ENCODE results near the gene TUSC2. TPM values are rescaled to one million over a fixed set of nuclear protein-coding genes. Genes with fewer than 3 reads are reported as not detected.

TUSC2 gene
- polyA plus RNA-seq, 1 of the 3 experiments (the other 2 are of a cell fraction): 58.7 TPM

GRCh38 chr3:50347187-50347813 lies 19.3 kb upstream of the TUSC2 start (continued):
- no peak for TF ChIP-seq EZH2phosphoT487 (IDR thresholded peaks at IDR 0.05; ENCODE audit: borderline replicate concordance, low read depth)
- no peak for TF ChIP-seq NRF1 (IDR thresholded peaks at IDR 0.05; ENCODE audit: low read depth, low read length)
- TF ChIP-seq EP300 (IDR thresholded peaks at IDR 0.05; ENCODE audit: borderline replicate concordance in 1 of 2, low read depth in 1 of 2, low read length in 1 of 2): no peak
- no peak for TF ChIP-seq RXRA (IDR thresholded peaks at IDR 0.05; ENCODE audit: borderline replicate concordance, low read depth)
- TF ChIP-seq SIN3A (IDR thresholded peaks at IDR 0.05; ENCODE audit: borderline replicate concordance, low read depth, low read length): 0 out of 2 replicates have a peak, but pooled peaks have one; percentile 15
- TF ChIP-seq USF2 (IDR thresholded peaks at IDR 0.05; ENCODE audit: borderline replicate concordance, low read depth, low read length): no peak
- TF ChIP-seq USF1 (IDR thresholded peaks at IDR 0.05; ENCODE audit: borderline replicate concordance, low read depth): no peak
- no peak for TF ChIP-seq GATA2 (CRISPR knock-in tag; IDR thresholded peaks at IDR 0.05)

GRCh38 chr3:50345586-50346234 lies 17.7 kb upstream of the TUSC2 start, which contains the start of gene ZMYND10:
Gene ZMYND10 (minus strand): TSS chr3:50345732. CDS start chr3:50345579, 153 bp downstream.
- Histone ChIP-seq H3K79me2 (ENCODE audit: insufficient read depth) (peaks cover 15% of the 10 kb centered on the region), H3F3A (replicated peaks; ENCODE audit: insufficient read depth) (peaks cover 3% of the 10 kb centered on the region), H3K9me3 (no peaks in the 10 kb centered on the region), H3K4me2 (no peak within 1 kb of the TSS), H4K20me1 (ENCODE audit: insufficient read depth) (no peaks in the 10 kb centered on the region), H3K27ac (ENCODE audit: low read depth in 2 of 2, low read length in 1 of 2) (no peak within 1 kb of the TSS), H3K4me1 (ENCODE audit: control insufficient read depth in 1 of 2, insufficient read depth in 2 of 2, low read depth in 1 of 2, low read length in 1 of 2) (peaks cover 3 to 32% of the 10 kb centered on the region in 2 experiments; a peak in 1 of 4 replicates), H3K27me3 (ENCODE audit: insufficient read depth) (no peaks in the 10 kb centered on the region), H3K9ac (no peak within 1 kb of the TSS), H3K9me2 (no peaks in the 10 kb centered on the region), H2AFZ (ENCODE audit: low read depth) (no peak within 1 kb of the TSS), H3K36me3 (replicated peaks in 1 of 2; ENCODE audit: control insufficient read depth in 1 of 2, insufficient read depth in 2 of 2, low read length in 1 of 2) (peaks cover 0 to 17% of the 10 kb centered on the region in 2 experiments), H3K4me3 (ENCODE audit: low read depth in 2 of 2, low read length in 1 of 2) (no peak within 1 kb of the TSS)
- no peak for DNase-seq
- 85% methylated on average over 30 of the region's 45 CpGs for WGBS (ENCODE audit: low lambda C conversion rate)
- TF ChIP-seq PBX3 (IDR thresholded peaks at IDR 0.05): no peak
- no peak for TF ChIP-seq MEF2A (IDR thresholded peaks at IDR 0.05; ENCODE audit: borderline replicate concordance, low read depth)
- TF ChIP-seq TEAD4 (IDR thresholded peaks at IDR 0.05; ENCODE audit: borderline replicate concordance, insufficient read depth): no peak
- no peak for TF ChIP-seq EP300 (IDR thresholded peaks at IDR 0.05; ENCODE audit: borderline replicate concordance in 1 of 2, low read depth in 1 of 2, low read length in 1 of 2)
- no peak for TF ChIP-seq POLR2AphosphoS5 (IDR thresholded peaks at IDR 0.05; ENCODE audit: low read depth, low read length)
- no peak for TF ChIP-seq USF1 (IDR thresholded peaks at IDR 0.05; ENCODE audit: borderline replicate concordance, low read depth)
- ChIA-PET POLR2A (no interaction called here), CTCF (interaction anchor here (1.0 to 6.0 kb wide), 12 partner anchors 11 to 268 kb away, joined by 3 to 45 read pairs (median 10); partner anchors contain the start of gene HYAL1)
